AG04449 (cell line): Measurements from ENCODE around the gene MICAL3.

Experiments
- CTCF ChIA-PET: fragments of 350-600 bp; formaldehyde crosslinking; extraction: SDS; loops from one replicate; lab custom pipeline; 2021; ENCODE audit warnings: antibody characterized with exemption; lab: Yijun Ruan, JAX
- POLR2A ChIA-PET: fragments of 400-600, 350-600 bp; formaldehyde crosslinking; extraction: SDS; loops from one replicate; lab custom pipeline; 2020; ENCODE audit warnings: antibody characterized with exemption, inconsistent platforms; lab: Yijun Ruan, JAX
- DNase-seq: peaks from one replicate; pipeline ENCODE4 v3.0.0-alpha.2; 2010; ENCODE audit warnings: low read depth, low spot score
- H3K4me3 ChIP-seq: 2 replicates; pipeline ENCODE4 v1.5.1; 2011; ENCODE audit warnings: low read depth, mild to moderate bottlenecking, control low read depth, low read length
- CTCF ChIP-seq: IDR thresholded peaks from one replicate; pipeline ENCODE4 v1.5.1; 2011; ENCODE audit warnings: mild to moderate bottlenecking, moderate library complexity, low read length, control low read depth, inconsistent platforms; ENCODE audit not compliant: insufficient read depth; ENCODE audit errors: missing control alignments

The MICAL3 gene

GRCh38 chr22:17738386-17739128 lies 285.8 kb downstream of the MICAL3 start:
- no peak for TF ChIP-seq CTCF
- DNase-seq = no peak
- POLR2A ChIA-PET = no interaction called here
- H3K4me3 ChIP-seq = no peak overlapping the region
- CTCF ChIA-PET = interaction anchor here (0.8 to 7.8 kb wide), 8 partner anchors 9 to 338 kb away, joined by 3 to 91 read pairs (median 4); no protein-coding TSS in a partner anchor
